Activated CD4-positive, alpha-beta memory T cell treated with anti-CD3 and anti-CD28 coated beads, Interleukin-2, amount 10 ng/mL, durations not matched to agents 7 days and 5 days (primary cell): Measurements from ENCODE around the gene LETM1. TPM values are rescaled to one million over a fixed set of nuclear protein-coding genes. Genes with fewer than 3 reads are reported as not detected.

Source experiments
- total RNA-seq, 2 experiments: library from RNA; stranded (reverse); gene quantifications; one replicate each; pipeline ENCODE4 v1.2.3, GENCODE V29; 2021

LETM1 gene
- total RNA-seq, 2 experiments from 2014 or later = 36.6 to 39.3 TPM

Other genes with a start within 250 kb of the LETM1 start
- under 1 TPM; 0.65 to 0.91 TPM for gene FAM53A, start 171.8 kb downstream of the LETM1 start, total RNA-seq
- 100 to 1,000 TPM; 105 to 107 TPM for gene SLBP, start 143.8 kb downstream of the LETM1 start, total RNA-seq
- 10 to 100 TPM; 20.4 to 22.3 TPM for gene TMEM129, start 134.8 kb downstream of the LETM1 start, total RNA-seq
- gene TACC3, start 134.6 kb downstream of the LETM1 start, total RNA-seq = 100 to 1,000 TPM; 213 TPM
- under 1 TPM; 0.18 to 0.45 TPM for gene FGFR3, start 62.9 kb downstream of the LETM1 start, total RNA-seq
- 100 to 1,000 TPM; 235 to 248 TPM for gene NSD2, start 15.2 kb upstream of the LETM1 start, total RNA-seq
- gene NELFA, start 152.8 kb upstream of the LETM1 start, total RNA-seq = 10 to 100 TPM; 34.2 to 36.0 TPM
- under 1 TPM; 0.08 to 0.10 TPM for gene NAT8L, start 203.2 kb upstream of the LETM1 start, total RNA-seq